Activated gamma-delta T cell treated with Interleukin-2 at 50 U/mL for 16 hours (primary cell): ENCODE results near the gene AFAP1L2.

Source experiments
- DNase-seq: peaks from one replicate; pipeline ENCODE4 v3.0.0-alpha.2; 2020

The AFAP1L2 gene

DNA sequence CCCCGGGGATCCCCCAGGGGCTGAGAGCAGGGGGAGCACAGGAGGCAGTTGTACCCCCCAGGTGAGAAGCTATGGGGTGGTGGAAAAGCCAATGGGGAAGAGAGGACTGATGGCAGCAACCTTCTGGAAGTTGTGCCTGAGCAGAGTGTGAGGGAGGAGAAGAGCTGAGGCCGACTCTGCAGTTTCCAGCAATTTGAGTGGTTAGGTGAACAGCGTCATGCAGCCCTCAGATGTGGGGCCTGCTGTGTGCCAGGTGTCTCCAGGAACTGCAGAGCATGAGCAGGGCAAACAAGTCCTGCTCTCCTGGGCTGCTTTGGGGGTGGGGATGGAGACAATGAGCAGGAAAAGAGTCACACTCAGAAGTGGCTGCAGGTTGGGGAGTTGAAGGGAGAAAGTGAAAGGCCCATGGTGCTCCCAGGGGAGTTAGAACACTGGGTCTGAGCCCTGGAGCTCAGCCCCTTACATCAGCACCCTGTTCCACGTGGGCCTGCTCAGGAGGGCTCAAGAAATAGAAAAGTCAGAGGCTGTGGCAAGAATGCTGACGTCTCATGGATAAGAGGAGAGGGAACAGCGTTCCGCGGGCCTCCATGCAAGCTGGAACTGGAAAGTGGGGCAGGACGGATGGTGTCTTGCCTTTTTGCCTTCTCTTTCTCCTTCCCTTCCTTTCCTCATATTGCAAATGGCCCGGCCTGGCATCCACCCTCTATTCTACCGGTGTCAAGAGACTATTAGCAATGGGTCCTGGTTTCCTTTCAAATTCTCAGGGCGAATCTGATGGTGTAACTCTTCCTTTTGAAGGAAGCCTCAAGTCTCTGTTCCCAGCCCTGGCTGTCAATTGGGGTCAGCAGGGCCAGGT is 4.0 kb upstream of the AFAP1L2 start:
- DNase-seq: no peak

DNA sequence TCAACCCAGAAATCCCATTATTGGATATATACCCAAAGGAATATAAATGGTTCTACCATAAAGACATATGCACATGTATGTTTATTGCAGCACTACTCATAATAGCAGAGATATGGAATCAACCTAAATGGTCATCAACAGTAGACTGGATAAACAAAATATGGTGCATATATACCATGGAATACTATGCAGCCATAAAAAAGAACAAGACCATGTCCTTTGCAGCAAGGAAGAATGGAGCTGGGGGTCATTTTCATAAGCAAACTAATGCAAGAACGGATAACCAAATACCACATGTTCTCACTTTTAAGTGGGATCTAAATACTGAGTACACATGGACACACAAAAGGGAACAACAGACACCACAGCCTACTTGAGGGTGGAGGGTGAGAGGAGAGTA is 2.2 kb upstream of the AFAP1L2 start:
- DNase-seq: no peak

DNA sequence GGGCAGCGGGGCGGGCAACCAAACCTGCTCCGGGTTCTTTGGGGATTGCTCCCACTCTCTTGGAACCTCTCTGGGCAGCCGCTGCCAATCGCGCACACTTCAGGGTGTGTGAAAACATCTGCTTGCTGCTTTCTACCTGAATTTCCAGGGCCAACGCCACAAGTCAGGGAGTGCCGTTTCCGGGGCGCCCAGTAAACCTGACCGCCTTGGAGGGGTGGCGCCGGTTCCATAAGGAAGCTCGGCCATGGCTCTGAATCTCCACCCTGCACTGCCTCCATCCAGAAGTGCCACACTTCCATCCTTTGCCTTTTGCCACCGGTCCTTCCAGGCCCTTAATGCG is 679 bp upstream of the AFAP1L2 start:
- no peak for DNase-seq

DNA sequence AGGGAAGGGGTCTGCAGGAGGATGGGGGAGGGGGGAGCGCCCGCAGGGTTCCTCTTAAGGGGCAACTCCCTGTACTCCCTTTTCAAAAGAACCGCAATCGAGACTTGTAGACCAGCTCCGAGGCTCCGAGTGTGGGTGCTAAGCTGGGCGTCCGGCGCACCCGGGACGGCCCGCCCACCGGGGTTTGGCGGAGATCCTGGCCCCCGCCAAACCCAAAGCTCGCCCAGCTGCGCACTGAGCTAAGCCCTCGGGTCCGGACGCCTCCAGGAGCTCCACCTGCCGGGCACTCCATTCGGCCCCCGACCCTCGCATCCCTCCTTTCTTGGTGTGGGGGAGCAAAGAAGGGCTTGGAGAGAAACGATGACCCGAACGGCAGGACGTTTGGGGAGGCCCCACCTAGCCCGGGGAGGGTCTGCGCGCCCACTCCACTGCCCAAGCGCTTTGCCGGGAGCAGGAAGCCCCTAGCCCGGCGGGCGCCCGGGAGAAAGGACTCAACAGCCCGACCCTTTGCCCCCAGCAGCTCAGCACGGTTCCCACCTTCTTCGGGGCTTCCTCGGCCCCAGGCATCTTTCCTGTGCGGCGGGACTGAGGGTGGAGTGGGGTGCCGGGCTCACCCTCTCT is 651 bp downstream of the AFAP1L2 start:
- no peak for DNase-seq

DNA sequence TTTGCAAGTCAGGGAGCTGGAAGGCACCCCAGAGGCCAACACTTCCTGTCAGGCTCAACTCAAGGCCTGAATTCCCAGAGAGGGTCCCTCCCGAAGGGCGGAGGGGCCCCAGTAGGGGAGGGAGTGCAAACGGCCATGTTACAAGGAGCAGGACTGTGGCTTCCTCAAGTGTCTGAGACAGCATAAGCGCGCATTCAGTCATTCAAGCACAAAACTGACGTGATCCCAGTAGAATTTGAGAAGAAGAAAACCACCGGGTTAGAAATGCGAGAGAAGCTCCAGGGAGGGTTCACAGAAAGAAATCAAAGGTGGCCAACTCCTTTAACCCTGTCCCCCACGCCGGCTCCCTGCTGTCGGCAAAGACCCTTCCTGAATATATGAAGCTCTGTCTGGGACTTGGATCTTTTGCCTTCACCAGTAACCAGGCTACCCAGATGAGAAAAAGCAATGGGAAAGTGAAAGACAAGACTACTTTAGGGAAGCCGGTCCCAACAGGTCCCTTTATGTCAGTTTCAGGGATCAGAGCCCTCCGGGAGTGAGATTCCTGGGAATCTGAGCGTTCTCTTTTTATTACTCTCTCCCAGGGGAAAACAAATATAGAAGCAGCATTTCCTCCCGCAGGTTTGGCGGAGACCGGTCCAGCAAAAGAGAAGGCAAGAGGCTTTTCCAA is 1.3 kb downstream of the AFAP1L2 start:
- no peak for DNase-seq

DNA sequence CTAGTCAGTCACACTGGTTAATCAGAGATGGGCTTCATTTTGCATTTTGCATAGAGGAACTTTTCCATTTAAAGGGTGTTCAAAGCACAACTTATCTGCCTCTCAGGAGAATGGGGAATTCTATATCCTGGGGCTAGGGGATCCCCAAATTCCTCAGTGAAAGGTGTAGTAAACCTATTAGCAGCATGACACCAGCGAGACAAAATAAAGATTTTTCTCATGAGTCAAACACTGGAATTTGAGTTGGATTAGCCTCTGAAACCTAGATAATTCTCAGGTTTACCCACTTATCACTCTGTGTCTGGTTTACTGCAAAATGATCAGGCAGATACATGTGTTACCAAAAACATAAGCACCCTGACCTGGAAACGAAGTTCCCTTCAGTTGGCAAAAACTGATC is 2.1 kb downstream of the AFAP1L2 start:
- no peak for DNase-seq

DNA sequence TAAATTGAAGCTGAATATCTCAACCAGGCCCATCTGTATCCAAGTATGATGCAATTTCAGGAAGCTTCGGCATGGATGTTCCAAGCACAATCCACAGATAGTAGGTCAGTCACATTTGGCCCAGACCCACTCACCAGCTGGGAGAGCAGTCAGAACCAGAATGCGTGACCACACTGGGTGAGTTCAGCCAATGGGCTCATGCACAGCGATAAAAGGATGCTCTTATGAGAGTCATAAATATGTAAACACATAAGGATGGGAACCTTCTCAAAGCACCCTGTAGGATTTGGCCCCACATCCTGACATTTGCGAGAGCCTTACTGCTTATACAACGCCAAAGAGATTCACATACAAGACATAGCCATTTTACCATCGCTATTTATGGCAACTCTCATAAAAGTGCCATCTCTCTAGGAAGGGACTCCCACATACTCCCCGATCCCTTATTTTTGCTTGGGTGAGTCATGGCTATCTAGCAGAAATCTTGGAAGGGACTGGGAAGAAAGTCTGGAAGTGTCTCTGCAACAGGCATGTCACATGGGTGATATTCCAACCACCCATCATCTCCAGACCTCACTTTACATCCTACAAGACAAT is 3.0 kb downstream of the AFAP1L2 start:
- no peak for DNase-seq

DNA sequence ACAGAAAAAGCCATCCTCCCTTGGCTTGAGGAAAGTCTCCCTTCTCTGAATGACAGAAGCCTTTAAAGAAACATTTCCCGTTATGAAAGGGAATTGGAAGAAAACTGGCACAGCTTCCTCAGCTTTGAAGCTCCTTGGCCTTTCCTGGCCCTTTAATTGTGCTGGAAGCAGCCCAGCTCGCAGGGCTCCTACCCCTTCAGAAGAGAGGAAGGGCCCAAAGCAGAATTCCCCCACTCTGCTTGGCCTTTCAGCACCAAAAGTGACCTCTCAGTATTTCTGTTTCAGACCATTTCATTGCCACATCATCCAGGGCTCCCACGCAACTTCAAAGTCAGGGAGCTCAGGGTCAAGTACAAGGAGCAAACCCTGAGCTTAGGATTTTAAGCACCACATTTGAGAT is 4.2 kb downstream of the AFAP1L2 start:
- no peak for DNase-seq

DNA sequence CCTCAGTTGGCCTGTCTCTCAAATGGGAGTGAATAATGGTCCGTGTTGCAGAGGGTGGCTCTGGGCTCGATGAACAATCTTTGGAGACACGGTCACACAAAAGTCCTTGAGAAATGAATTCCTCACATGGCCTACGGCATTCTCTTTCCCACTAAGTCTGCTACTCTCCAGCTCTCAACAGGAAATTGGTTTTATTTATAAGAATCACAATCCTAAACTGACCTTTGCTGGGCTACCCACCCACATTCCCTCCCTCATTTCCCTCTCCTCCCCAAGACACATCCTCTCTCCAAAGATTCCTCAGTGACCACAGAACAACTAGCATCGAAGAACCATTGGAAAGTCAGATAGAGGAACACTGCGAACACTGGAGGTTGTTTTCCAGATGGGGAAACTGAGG is 4.7 kb downstream of the AFAP1L2 start:
- DNase-seq: no peak

DNA sequence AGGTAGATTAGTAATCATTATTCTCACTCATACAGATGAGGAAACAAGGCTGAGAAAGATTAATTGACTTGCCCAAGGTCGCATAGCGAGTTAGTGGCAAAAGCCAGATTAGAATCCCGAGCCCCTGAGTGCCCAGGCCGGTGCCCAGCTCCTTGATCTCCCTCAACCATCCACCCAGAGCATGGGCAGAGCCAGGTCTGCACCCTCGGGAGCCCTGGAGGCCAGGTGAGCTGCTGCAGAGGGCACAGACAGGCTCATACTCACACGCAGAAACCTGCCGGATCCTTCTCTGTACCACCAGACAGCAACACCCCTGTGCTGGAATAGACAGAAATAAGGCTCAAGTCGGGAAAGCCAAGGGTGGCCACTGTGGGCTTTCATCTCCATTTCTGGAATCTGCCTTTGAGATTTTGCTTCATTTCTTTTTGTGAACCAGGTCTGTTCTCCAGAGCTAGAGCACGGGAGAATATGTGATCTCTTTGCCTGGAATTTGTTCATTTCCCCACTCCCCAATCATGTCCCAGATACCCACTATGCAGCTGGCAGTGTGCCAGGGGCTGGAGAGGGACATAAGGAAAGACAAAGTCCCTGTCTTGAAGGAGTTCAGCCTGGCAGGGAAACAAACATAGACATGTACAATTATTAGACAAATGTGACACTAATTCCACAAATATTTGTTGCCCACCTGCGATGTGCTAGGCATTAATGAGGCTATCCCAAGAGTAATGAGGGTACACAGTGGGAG is 5.5 kb downstream of the AFAP1L2 start:
- DNase-seq: no peak

DNA sequence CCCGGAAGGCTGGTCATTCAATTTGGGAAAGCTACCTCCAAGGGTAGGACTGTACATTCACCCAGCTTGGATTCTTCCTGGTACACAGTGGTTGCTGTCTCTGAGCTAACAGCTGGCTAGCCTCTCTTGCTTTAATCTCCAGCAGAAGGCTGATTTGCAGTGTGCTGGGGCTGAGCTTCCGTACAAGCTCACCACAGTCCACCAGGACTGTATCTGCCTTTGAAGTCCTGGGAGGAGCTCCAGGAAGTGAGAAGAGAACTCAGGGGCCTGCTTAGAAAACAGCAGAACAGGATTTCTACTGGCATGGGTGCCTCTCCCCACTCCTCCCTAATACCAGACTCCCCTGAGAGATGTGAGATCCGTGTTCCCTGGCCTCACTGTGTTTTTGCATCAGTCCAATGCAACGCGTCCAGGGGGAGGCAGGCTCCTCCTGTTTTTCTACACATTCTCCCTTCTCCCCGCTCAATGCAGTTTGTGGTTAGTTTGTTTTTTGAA is 6.6 kb downstream of the AFAP1L2 start:
- no peak for DNase-seq

DNA sequence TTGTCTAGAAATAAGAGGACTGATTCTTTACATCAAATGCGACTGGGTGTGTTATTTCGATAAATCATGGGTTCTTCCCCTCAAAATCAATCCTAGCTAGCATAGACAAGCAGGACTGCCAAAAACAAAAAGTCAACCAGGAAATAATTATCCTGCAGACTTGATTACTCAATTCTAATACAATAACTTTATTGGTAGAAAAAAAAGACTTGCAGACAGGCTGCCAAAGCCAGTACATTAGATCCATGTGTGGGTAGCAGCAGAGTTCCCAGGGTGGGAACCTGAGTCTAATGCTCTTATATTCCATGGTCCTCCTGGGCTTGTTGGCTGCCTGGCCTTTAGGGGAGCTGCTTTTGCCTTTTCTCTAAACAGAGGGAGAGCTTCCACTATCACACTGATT is 7.8 kb downstream of the AFAP1L2 start:
- no peak for DNase-seq

DNA sequence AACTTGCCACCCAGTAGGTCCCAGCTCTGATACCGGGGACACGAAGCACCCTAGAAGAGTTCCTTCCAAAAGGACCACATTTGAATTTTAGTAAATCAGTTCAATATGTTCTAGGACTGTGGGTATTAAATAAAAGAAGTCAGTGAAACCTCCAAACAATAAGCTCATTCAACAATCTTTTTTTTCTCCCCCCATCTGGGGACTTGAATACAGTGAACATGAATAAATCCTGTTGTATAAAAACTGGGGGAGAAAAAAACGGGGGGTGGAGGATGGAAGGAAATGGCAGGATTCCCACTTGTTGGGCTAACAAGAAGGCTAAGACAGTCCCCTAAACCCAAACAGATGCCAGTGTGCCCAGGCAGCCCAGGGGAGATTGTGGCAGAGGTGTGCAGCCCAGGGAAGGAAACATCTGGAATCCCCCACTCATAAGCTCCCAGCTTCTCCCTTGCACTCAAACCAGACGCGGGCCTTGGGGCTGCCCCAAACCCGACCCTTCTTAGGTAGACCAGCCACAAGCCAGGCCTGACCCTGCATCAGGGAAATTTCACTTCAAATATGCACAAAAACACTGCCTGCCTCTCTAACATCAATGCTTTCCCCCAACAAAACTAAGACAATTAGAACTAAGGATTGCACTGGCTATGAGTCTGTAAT is 8.8 kb downstream of the AFAP1L2 start:
- DNase-seq: no peak

DNA sequence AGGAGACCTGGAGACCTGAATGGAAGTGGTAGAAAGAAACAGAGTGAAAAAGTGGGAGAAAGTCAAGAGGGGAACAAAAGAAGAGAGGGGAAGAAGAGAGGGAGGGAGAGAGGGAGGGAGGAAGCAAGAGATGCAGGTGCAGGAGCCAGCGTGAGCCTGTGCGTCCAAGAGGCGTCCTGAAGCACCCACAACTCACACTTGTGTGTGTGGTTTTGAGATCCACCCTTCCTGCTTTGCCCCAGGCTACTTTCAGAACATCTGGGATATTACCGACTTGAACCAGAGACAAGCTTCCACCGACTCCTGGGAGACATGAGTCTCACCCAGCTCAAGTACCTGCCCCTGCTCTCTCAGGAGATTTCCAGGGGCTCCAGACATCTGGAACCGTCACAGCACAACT is 9.8 kb downstream of the AFAP1L2 start:
- no peak for DNase-seq

DNA sequence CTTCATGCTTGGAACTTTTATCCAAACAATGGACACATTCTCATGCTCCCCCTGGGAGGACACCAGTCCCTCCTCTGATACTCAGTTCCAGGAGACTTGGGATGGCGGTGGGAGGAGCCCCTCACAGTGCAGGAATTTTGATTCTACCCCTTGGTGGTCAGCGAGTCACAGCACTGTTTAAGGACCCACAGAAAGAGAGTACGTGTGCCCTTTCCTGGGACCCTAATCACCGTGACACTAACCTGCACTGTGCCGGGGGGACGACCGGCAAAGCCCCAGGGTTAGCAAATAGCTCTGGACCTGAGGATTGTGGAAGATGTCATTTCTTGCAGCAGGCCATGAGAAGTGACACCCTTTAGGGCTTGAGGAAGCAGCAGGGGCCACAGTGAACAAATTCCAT is 10.4 kb downstream of the AFAP1L2 start:
- DNase-seq: no peak

DNA sequence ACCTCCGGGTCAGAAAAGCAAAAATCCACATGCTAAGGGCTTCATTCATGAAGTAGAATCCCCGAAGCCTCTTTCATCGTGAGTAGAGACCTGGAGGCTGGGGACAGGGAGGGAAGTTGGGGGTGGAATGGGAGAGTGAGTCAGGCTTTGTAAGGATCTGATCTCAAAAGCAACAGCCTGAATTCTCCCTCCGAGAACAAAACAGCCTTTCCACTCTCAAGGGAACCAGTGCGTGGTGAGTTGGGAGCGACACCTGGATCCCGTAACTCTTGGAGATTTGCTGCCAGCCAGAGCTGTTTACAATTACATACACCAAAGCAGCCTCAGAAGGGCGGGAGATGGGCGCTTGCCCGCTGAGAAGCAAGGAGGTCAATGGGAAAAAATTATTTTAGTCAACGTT is 10.8 kb downstream of the AFAP1L2 start:
- no peak for DNase-seq

DNA sequence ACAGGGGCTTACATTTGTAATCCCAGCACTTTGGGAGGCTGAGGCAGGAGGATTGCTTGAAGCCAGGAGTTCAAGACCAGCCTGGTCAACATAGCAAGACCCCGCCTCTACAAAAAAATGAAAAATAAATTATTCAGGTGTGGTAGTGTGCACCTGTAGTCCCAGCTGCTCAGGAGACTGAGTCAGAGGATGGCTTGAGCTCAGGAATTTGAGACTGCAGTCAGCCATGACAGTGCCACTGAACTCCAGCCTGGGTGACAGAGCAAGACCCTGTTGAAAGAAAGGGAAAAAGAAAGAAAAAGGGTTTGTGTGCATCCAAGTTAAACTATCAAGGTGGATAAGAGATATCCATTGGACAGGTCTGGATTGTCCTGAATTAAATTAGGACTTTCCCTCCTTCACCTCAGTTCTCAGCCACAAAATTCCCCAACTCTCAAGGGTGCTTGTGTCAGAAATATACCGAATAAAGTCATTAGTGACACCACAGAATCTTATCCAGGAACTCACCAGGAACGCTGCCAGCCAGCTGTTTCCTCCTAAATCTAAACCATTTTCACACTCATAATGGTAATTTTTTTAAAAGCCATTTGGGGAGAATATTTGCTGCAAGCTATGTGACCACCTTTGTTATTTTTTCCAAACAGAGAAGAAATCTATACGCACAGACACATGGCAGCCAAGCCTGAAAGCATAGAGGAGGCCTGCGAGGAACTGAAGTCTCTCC is 12.0 kb downstream of the AFAP1L2 start:
- no peak for DNase-seq

DNA sequence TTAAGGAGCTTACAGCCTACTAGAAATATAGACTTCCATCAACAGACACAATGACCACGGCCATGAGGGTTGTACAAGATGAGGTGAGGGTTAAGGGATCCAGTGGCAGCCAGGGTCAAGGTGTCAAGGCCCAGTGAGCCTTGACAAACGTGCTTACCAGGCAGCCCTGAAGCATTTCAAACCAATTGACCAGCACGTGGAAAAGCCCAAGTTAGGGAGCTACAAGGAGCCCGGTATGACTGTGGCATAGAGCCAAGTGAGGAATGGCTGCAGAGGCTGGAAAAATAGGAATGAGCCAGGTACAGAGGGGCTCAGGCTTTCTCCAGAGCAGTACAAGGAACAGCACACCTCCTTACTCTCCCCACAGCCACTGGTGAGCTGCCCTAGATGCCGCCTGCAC is 12.7 kb downstream of the AFAP1L2 start:
- no peak for DNase-seq

DNA sequence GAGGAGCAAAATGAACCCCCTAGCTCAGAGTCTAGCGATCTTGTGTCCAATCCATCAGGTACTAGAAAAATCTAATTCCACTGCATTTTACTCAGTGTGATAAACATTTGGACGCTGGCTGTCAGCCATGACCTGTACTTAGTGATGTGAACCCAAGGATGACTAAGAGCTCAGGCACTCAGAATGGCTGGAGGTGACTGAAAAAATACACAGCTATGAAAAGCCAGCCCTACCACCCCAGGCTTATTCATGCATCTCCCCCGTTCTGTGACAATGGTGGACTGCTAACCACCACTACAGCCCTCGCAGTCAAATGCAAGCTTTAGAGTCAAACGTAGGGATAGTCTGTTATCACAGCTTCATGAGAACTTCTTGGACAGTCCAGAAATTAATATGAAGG is 14.9 kb downstream of the AFAP1L2 start:
- DNase-seq: no peak

DNA sequence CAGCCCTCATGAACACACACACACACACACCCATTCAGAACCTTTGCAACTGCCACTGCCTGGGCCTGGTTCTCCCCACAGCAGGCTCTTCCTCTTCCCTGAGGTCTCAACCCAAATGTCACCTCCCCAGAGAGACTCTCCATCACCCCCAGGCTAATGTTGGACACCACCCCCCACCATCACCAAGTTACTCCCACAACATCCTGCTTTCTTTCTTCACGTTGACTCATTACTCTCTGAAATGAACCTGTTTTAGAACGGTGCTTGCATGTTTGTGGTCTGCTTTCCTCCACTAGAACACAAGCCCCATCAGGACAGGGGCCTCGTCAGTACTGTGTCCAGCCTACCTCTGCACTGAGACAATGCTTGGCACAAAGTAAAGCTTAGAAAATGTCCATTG is 16.0 kb downstream of the AFAP1L2 start:
- DNase-seq: no peak

DNA sequence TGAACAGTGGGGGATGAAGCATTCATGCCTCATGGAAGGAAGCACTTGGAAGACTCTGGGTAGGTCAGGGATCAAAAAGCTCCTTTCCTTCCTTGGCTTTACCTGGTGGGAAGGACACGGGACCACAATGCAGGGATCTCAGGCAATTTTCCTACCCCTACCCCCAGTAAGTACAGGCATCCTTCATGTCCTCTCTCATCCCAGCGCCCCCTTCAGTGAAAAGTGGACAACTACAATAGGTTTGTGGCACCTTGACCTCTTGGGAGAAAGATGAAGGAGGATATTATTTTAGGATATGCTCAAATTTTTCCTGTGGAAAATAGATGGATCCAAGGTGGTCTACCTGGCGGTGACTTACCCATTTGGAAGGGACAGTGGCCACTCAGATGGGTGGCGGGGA is 16.5 kb downstream of the AFAP1L2 start:
- DNase-seq: no peak

DNA sequence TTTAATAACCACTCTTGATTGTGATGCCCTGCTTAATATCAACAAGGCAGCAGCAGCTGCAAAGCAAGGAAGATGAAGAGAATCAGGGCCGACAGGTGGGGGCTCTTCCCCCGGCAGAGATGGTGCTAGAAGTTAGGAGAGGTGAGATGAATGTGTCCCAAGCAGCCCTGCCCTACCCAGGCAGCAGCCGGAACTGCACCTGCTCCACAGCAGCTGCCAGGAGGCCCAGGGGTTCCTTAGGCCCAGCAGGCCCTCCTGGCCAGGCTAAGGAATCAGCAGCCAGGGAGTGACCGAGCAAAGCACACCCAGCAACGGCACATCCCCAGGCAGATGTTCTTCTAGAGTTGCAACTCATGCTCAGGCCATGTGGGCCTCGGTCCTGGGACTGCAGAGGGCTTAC is 17.9 kb downstream of the AFAP1L2 start:
- no peak for DNase-seq
